Smooth muscle cell (in vitro differentiated cells): Measurements from ENCODE around the gene KLHL35. TPM values are rescaled to one million over a fixed set of nuclear protein-coding genes. Genes with fewer than 3 reads are reported as not detected.

Source experiments
- DNase-seq: peaks from one replicate; lab custom pipeline; 2025; ENCODE audit not compliant: unreplicated experiment; lab: John Stamatoyannopoulos, UW
- H2AFZ ChIP-seq: fragments of 200-600 bp; sonication (generic); 2 replicates; pipeline ENCODE4 v1.6.0; 2016; ENCODE audit warnings: antibody characterized with exemption, low read depth, mild to moderate bottlenecking
- H3F3A ChIP-seq: fragments of 200-600 bp; sonication (generic); 2 replicates; pipeline ENCODE4 v1.6.0; 2017; ENCODE audit warnings: antibody characterized with exemption, low read depth
- H3K27ac ChIP-seq: fragments of 200-600 bp; sonication (generic); 2 replicates; pipeline ENCODE4 v1.5.1; 2016; ENCODE audit warnings: low read depth, mild to moderate bottlenecking
- H3K27me3 ChIP-seq: fragments of 200-600 bp; sonication (generic); 2 replicates; pipeline ENCODE4 v1.6.1; 2016; ENCODE audit warnings: low read depth, mild to moderate bottlenecking
- H3K36me3 ChIP-seq: fragments of 200-600 bp; sonication (generic); 2 replicates; pipeline ENCODE4 v1.5.1; 2016; ENCODE audit warnings: low read depth
- H3K4me1 ChIP-seq: fragments of 200-600 bp; sonication (generic); 2 replicates; pipeline ENCODE4 v1.5.1; 2016; ENCODE audit warnings: low read depth
- H3K4me2 ChIP-seq: fragments of 200-600 bp; sonication (generic); 2 replicates; pipeline ENCODE4 v1.6.0; 2016; ENCODE audit warnings: mild to moderate bottlenecking
- H3K4me3 ChIP-seq: fragments of 200-600 bp; sonication (generic); 2 replicates; pipeline ENCODE4 v1.5.1; 2016; ENCODE audit warnings: mild to moderate bottlenecking
- H3K79me2 ChIP-seq: fragments of 200-600 bp; sonication (generic); 2 replicates; pipeline ENCODE4 v1.6.0; 2016; ENCODE audit warnings: low read depth, mild to moderate bottlenecking
- H3K9ac ChIP-seq: fragments of 200-600 bp; sonication (generic); 2 replicates; pipeline ENCODE4 v1.6.0; 2016; ENCODE audit warnings: low read depth
- H3K9me3 ChIP-seq: fragments of 200-600 bp; sonication (generic); replicated peaks from 2 replicates; pipeline ENCODE4 v1.5.1; 2016; ENCODE audit warnings: low read depth
- H4K20me1 ChIP-seq: fragments of 200-600 bp; sonication (generic); 2 replicates; pipeline ENCODE4 v1.6.0; 2016; ENCODE audit warnings: low read depth
- CTCF ChIP-seq: fragments of 200-600 bp; sonication (generic); IDR thresholded peaks from 2 replicates; pipeline ENCODE4 v1.5.1; 2017; ENCODE audit warnings: borderline replicate concordance, mild to moderate bottlenecking, antibody characterized with exemption; ENCODE audit not compliant: insufficient read depth, poor library complexity, severe bottlenecking
- WGBS: methylation state at CpG from one replicate; pipeline ENCODE4 v1.1.7; 2016; ENCODE audit warnings: low lambda C conversion rate; 5-methylcytosine and 5-hydroxymethylcytosine counted together
- polyA plus RNA-seq: library from polyadenylated mRNA; unstranded; fragments of >200 nt; fragmentation: Nextera tagmentation; extraction: Ambion mirVana; gene quantifications from 2 replicates; pipeline ENCODE4 v1.2.1, GENCODE V29; 2016
- total RNA-seq: library from RNA; depleted of rRNA; stranded (reverse); fragments of >200 nt; gene quantifications from 2 replicates; pipeline ENCODE4 v1.2.3, GENCODE V29; 2014

KLHL35 gene
- total and polyA plus RNA-seq, 2 experiments from 2014 or later, result 1.0 to 3.0 TPM

GRCh38 chr11:75436806-75437205, 3.8 kb upstream of the KLHL35 start:
- H3K9me3 ChIP-seq, result no peaks in the 10 kb centered on the region
- H3K4me3 ChIP-seq, result no peak overlapping the region
- peaks cover 6% of the 10 kb centered on the region for H3K4me1 ChIP-seq
- TF ChIP-seq CTCF, result no peak
- H3K27ac ChIP-seq, result no peak overlapping the region
- no peaks in the 10 kb centered on the region for H3F3A ChIP-seq
- 91% methylated on average over 9 of the region's 9 CpGs for WGBS
- peaks cover 21% of the 10 kb centered on the region for H3K27me3 ChIP-seq
- no peak for DNase-seq
- no peak overlapping the region for H3K4me2 ChIP-seq
- no peaks in the 10 kb centered on the region for H3K36me3 ChIP-seq
- H3K9ac ChIP-seq, result no peak overlapping the region
- no peaks in the 10 kb centered on the region for H4K20me1 ChIP-seq
- no peak overlapping the region for H2AFZ ChIP-seq
- H3K79me2 ChIP-seq, result no peaks in the 10 kb centered on the region

GRCh38 chr11:75435571-75435925, 2.5 kb upstream of the KLHL35 start:
- no peak overlapping the region for H3K4me3 ChIP-seq
- no peak for DNase-seq

GRCh38 chr11:75434886-75435570, 2.0 kb upstream of the KLHL35 start:
- no peak for DNase-seq

More at GRCh38 chr11:75435571-75435925, 2.5 kb upstream of the KLHL35 start:
- H3K4me2 ChIP-seq, result no peak overlapping the region
- H3K79me2 ChIP-seq, result no peaks in the 10 kb centered on the region
- no peaks in the 10 kb centered on the region for H3F3A ChIP-seq
- WGBS, result 95% methylated on average over 9 of the region's 9 CpGs
- H3K27ac ChIP-seq, result no peak overlapping the region
- TF ChIP-seq CTCF, result no peak
- peaks cover 6% of the 10 kb centered on the region for H3K4me1 ChIP-seq
- H2AFZ ChIP-seq, result no peak overlapping the region
- H3K36me3 ChIP-seq, result no peaks in the 10 kb centered on the region
- H4K20me1 ChIP-seq, result no peaks in the 10 kb centered on the region
- peaks cover 34% of the 10 kb centered on the region for H3K27me3 ChIP-seq
- no peaks in the 10 kb centered on the region for H3K9me3 ChIP-seq
- no peak overlapping the region for H3K9ac ChIP-seq

More at GRCh38 chr11:75434886-75435570, 2.0 kb upstream of the KLHL35 start:
- Histone ChIP-seq H3F3A (no peaks in the 10 kb centered on the region), H3K4me1 (peaks cover 6% of the 10 kb centered on the region), H3K4me3 (no peak overlapping the region), H3K27ac (no peak overlapping the region), H4K20me1 (no peaks in the 10 kb centered on the region), H3K27me3 (peaks cover 35% of the 10 kb centered on the region), H3K36me3 (no peaks in the 10 kb centered on the region), H3K79me2 (no peaks in the 10 kb centered on the region), H3K9ac (no peak overlapping the region), H3K9me3 (no peaks in the 10 kb centered on the region), H2AFZ (no peak overlapping the region), H3K4me2 (no peak overlapping the region)
- 96% methylated on average over 12 of the region's 12 CpGs for WGBS
- TF ChIP-seq CTCF, result no peak
